ENCODE data around the gene RNASE2.
A peak's percentile ranks its signal among the peaks of the same experiment; 100 is the strongest.
"Not testable (repeated sequence)": the region's sequence is repeated elsewhere in the genome, so short reads cannot be mapped to it uniquely, and the experiment has no call there.

The RNASE2 gene

DNA sequence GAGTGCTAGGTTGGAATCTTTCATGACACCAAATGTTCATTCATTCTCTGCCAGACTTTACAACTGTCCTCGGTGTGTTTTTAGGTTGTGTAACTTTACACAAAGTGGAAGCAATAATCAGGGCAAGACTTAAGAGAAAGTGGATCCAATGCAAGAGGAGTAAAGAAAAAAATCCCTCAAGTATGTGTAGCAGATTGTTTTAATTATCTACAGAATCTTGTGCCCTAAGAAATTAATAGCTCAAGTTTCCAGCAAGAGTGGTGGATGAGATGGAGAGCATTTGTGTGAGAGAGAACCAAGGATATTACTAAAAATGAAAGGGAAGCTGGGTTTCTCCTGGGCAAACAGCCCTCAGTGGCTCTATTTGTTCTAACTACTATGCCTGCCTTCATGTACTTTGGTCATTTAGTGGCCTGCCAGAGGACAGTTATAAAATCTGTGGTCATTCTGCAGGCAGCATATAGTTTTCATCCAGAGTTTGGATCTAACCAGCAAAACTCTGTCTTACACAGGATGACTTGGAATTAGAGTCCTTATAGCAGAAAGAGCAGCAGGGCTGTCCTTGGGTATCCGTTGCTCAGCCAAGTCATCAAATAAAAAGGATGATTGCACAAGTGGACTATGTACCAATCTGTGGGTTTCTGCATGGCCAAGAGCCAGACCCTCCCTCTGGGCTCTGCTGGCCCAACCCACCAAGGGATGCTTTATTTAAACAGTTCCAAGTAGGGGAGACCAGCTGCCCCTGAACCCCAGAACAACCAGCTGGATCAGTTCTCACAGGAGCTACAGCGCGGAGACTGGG is at the start of gene RNASE2:
Gene RNASE2, plus strand, starts transcription at position 752 of the 802 bp plus-strand sequence. CDS start 285 bp downstream, outside the sequence.
- not testable (repeated sequence) for DNase-seq

DNA sequence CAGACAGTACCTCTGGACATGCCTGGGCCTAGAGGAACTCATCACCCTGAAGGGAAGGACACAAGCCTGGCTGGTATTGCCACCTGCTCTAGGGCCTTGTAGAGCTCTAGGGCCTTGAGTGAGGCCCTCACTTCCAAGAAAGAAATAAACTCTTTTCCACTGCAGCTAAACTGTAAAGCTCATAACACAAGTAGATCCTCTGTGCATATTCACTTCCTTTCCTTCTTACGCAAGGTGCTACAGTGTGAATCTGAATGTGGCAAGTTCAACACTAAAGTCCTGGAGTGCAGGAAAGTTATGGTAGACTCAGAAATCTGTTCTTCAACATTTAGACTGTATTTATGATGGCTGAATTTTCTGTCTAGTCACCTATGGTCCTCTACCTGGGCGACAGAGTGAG is 49.6 kb upstream of the RNASE2 start:
- DNase-seq, result no peak

DNA sequence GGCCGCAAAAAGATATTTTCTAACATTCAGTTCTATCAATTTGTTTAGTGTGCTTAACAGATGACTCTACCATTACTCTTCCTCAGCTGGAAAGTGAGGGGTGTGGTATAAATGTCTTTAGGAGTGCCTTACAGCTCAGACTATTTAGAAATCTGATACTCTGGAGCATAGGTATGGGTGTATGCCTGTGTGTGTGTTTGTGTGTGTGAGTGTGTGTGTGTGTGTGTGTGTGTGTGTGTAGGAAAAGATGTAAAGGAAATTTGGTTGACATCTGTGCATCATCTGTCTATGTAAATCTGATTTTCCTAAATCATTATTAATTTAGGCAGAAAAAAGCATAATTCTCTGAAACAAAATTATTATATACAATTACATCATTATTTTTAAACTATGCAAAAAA is 48.1 kb upstream of the RNASE2 start:
- DNase-seq, result no peak

DNA sequence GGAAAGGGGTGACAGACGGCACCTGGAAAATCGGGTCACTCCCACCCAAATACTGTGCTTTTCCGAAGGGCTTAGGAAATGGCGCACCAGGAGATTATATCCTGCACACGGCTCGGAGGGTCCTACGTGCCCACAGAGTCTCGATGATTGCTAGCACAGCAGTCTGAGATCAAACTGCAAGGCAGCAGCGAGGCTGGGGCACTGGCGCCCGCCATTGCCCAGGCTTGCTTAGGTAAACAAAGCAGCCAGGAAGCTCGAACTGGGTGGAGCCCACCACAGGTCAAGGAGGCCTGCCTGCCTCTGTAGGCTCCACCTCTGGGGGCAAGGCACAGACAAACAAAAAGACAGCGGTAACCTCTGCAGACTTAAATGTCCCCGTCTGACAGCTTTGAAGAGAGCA is 44.5 kb upstream of the RNASE2 start:
- not testable (repeated sequence) for DNase-seq

DNA sequence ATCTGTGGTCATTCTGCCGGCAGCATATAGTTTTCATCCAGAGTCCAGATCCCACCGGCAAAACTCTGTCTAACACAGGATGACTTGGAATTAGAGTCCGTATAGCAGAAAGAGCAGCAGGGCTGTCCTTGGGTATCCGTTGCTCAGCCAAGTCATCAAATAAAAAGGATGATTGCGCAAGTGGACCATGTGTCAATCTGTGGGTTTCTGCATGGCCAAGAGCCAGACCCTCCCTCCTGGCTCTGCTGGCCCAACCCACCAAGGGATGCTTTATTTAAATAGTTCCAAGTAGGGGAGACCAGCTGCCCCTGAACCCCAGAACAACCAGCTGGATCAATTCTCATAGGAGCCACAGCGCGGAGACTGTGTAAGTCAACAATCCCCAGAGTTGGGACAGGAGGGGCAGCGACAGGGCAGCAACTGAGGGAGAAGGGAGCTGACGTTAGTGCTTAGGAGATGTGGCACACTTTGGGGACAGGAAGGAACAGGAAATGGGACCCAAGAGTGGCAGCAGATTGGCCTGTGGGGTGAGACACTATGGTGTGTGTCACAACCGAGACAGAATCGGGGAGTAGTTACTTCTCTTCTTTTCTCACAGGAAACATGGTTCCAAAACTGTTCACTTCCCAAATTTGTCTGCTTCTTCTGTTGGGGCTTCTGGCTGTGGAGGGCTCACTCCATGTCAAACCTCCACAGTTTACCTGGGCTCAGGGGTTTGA is 36.1 kb upstream of the RNASE2 start:
- not testable (repeated sequence) for DNase-seq

DNA sequence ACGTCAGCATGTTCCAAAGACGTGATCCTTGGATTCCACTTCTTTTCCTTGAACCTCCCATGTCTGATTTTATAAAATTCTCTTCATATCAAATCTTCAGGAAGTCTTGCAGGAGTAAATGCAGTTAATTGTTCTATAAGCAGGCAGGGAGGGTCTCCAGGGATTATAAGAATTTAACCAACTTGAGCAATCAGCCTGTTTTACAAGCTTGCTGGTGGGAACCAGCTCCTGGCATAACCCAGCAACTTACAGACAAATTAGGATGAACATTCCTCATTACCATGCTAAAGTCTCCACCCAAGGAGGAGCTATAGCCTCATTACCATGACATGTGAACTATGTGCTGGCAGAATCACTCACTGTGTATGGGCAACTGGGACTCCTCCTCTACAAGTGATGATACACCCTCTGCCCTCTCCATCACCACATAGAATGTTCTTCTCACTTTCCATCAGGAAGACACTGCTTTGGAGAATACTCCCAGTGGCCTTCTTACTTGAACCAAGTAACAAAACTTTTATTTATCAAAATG is 31.5 kb upstream of the RNASE2 start:
- DNase-seq, result not testable (repeated sequence)

DNA sequence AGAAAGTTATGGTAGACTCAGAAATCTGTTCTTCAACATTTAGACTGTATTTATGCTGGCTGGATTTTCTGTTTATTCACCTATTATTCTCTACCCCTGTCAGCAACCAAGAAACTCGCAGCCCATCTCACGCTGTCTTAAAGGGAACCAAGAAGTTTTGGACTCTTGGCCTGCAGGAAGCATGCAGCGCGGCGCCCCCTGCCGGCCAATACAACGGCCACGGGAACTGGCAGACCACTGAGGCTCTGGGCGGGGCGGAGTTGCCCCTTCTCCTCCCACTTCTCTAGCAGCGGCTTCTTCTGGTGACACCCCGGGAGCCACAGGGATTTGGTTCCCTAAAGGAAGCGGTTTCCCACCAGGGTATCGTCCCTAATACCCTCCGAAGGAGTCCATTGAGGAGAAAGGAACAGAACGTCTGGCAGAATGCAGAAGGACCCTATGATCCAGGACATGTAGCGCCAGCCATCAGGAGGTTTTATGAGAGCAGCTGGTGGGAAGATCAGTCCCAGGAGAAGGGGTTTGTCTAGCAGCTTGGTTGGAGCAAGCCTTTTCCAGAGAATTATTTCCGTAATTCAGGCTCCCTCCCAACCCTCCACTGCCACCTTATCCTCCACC is 21.0 kb upstream of the RNASE2 start:
- no peak for DNase-seq

DNA sequence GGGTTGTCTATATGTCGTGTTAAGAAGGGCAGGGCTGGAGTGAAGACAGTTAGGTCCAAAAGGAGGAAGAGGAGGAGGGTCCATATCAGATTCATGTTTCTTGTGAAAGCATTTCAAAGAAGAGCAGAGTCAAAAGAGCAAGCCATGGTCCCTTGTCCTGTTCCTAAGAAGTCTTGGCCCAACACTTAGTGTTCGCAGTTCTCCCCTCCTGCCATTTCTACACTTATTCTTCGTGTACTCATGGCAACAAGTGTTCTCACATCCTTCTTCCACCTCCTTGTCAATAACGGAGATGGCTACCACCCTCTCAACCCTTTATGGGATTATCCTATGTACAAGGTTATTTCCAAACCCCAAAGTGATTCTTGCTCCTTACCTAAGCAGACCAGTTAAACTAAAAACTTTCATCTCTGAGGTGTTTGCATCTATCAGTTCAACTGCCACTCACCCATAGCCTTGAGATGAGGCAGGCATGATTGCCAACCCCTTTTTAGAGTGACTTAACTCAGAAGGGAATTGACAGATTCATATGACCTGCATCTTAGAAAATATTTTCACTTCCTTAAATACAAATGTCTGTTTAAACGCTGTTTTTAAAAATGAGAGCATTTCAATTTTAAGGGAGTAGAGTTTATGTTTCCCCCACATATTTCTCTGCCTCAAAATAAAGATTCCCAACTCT is 19.8 kb upstream of the RNASE2 start:
- DNase-seq, result no peak

DNA sequence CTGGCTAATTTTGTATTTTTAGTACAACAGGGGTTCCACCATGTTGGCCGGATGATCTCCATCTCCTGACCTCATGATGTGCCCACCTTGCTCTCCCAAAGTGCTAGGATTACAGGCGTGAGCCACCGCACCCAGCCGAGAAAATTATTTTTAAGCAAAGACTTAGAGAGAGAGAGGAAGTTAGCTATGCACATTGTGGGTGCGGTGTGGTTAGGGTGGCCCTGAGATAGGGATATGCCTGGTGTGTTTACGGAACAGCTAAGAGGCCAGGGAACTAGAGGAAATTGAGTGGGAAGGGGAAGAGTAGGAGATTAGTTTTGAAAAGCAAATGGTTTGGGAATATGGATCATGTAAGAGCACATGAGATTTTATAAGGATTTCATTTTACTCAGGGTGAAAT is 10.1 kb upstream of the RNASE2 start:
- not testable (repeated sequence) for DNase-seq

DNA sequence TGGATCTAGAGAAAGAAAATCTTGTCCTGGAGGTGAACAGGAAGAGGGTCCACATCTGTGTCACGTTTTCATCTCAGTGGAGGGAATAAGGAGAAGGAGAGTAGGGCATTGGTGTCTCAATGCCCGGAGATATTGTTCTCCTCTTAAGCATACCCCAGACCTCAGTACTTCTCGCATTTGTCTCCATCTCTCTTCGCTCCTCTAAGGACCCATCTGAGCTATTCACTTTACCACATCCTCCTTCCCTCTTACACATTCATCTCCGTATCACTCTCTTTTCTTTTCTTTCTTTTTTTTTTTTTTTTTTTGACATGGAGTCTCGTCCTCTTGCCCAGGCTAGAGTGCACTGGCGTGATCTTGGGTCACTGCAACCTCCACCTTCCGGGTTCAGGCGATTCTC is 8.6 kb upstream of the RNASE2 start:
- not testable (repeated sequence) for DNase-seq

DNA sequence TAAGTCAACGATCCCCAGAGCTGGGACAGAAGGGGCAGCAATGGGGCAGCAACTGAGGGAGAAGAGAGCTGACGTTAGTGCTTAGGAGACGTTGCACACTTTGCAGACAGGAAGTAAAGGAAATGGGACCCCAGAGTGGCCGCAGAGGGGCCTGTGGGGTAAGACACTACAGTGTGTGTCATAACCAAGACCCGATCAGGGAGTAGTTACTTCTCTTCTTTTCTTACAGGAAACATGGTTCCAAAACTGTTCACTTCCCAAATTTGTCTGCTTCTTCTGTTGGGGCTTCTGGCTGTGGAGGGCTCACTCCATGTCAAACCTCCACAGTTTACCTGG is 219 bp downstream of the RNASE2 start:
- DNase-seq, result not testable (repeated sequence)

DNA sequence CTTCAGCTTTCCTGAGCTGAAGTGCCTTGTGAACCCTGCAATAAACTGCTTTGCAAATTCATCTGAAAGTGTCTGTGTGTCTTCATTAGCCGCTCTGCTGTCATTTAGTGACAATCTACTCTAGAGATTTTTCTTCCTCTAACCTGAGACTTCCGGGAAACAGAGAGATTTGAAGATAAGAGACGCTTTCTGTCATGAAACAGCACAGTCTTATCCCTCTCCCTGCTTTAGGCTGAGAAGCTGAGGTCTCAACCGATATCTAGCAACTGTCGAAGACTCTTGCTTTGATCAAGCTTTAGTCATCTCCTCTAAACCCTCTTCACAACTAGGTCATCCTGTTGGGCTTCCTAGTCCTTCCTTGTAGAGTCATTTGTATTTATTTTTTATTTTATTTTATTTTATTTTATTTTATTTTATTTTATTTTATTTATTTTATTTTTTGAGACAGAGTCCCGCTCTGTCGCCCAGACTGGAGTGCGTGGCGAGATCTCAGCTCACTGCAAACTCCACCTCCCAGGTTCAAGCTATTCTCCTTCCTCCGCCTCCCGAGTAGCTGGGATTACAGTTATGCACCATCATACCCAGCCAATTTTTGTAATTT is 1.2 kb downstream of the RNASE2 start:
- DNase-seq, result no peak

DNA sequence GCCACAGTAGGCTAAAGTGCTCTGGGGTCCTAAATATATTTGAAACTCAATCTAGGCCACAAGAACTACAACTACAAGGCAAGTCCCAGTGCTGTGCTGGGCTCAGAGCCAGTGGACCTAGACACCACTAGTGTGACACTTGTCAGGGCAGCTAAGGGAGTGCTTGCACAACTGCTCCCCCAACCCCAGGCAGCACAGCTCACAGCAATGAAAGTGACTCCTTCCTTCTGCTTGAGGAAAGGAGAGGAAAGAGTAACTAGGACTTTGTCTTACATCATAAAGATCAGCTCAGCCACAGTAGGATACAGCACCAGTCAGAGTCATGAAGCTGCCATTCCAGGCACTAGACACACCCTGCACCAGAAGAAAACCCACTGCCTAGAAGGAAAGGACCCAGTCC is 3.7 kb downstream of the RNASE2 start:
- DNase-seq, result not testable (repeated sequence)

DNA sequence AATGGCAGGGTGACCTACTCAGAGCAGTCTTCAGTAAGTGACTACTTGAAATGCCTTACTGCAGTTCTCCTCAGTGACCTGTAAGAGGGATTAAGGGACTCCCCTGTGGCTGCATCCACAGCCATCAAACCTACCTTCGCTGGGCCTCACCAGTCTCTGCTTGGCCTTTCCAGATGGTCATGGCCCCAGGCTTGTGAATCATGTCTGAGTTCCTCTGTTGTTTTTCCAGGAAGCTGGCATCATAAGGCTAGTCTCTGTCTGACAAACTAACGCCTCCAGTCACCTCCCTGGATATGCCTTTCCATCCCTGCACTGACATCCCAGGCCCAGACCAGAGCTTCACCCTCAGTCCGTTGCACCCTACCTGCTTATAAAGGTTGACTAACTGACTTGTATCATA is 14.0 kb downstream of the RNASE2 start:
- DNase-seq, result no peak

DNA sequence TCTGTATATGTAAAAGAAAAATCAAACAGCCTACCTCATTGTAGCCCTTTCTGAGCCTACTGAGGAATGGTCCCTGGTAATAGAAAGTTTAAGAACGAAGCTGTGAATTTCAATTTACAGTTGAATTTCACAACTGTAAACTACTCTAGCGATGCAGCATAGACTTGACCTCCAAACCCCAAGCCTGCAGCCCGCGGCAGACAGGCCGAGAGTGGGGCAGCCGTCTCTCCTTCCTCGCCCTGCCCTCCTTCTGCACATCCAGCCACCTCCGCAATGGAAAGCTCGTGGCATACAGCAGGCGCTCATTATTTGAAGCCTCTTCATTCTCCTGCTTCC is 15.3 kb downstream of the RNASE2 start:
- DNase-seq, result no peak

DNA sequence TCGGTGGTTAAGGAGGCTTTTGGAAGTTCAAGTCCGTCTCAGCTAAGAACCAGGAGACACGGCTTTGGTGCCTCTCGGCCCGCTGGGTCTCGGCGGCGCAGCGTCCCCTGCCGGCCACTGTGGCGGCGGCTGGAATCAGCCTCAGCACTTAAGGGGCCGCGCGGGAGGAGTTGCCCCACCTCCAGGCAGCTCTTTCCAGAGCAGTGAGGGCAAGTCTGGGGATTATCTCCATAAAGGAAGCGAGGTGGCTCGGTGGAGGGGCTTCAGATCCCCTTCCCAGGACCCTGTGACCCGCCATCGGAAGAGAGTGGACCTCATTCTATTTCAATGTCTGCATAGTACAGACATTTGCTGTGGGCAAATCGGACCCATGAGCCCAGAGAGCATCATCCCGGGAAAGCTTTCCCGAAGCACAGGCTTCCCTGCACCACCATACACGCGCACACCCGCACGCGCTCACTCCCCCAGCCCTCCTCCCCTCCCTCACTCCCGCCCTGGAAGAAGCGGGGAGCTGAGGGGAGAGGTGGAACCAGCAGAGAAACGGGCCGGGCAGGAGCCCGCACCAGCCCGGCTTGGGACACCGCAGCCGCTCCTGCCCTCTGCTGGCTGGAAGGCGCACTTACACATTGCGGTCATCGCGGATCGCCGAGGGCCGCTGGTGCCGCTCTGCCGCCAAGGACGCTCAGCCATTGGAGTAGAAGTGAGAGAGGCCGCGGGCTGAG is 15.9 kb downstream of the RNASE2 start:
- DNase-seq, result peak; percentile 60

DNA sequence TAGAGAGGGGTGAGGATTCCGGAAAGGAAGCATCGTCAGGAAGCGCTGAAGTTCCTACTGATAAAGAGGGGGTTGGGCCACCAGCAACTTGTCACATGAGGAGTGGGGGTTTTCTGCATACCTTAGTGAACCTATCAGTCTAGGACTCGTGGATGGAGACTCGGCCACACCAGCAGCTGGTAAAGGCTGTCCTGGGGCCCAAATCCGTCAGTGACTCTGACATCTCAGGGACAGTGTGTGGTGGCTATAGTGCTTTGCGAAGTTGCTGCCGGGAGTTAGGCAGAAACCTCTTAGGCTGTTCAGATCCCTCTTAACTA is 16.4 kb downstream of the RNASE2 start:
- DNase-seq, result no peak

DNA sequence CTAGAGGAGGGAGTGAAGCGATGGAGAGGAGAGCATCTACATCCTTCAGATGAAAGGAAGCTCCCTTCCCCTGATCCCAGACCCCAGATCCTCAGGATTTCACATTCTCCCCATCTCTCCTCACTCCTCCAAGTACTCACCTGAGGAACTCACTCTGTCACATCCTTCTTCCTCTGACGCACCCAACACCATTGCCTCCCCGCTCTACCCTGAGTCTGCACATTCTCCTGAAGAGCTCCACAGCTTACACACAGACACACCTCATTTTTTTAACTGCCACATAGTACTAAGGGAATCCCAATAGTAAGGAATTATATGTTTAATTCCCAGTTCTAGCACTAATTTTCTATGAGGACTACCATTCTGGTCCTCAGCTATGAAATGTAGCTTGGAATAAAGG is 18.2 kb downstream of the RNASE2 start:
- DNase-seq, result no peak

DNA sequence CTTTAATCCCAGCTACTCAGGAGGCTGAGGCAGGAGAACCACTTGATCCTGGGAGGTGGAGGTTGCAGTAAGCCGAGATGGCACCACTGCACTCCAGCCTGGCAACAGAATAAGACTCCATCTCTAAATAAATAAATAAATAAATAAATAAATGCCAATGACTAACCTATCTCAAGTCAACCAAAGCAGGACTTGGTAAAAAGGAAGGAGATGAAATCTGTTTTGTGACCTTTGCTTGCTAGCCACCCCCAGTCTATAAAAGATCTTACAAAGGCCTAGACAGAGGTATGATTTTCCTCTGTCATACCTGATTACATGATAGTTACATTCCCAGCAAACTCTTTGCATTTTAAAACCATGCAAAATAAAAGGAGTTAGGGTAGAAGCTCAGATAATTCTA is 21.0 kb downstream of the RNASE2 start:
- no peak for DNase-seq

DNA sequence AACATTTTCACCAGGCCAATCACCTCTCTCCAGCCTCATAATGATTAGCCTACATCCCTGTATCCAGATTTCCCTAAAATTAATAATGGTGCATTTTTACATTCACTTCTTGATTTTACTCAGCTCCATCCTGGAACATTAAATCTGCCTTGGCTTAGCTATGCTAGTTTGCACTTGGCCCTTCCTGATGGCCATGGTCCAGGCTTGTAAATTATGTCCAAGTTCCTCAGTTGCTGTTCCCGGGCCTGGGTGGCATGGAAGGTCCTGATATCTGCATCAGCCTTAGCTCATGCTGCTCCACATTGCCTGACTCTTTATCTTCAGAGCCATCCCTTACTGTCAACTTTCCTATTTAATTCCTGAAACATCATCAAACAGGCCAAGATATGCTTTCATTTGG is 23.4 kb downstream of the RNASE2 start:
- no peak for DNase-seq

DNA sequence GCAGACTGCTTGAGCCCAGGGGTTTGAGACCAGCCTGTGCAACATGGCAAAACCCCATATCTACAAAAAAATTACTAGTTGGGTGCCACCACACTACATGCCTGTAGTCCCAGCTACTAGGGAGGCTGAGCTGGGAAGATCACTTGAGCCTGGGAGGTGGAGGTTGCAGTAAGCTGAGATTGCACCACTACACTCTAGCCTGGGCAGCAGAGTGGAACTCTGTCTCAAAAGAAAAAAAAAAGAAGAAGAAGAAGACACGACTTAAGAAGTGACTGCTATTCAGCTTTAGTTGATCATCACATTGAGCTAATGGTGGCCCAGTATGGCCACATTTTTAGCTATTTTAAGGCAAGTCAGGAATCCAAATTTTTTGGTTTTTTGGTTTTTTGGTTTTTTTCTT is 25.6 kb downstream of the RNASE2 start:
- no peak for DNase-seq

DNA sequence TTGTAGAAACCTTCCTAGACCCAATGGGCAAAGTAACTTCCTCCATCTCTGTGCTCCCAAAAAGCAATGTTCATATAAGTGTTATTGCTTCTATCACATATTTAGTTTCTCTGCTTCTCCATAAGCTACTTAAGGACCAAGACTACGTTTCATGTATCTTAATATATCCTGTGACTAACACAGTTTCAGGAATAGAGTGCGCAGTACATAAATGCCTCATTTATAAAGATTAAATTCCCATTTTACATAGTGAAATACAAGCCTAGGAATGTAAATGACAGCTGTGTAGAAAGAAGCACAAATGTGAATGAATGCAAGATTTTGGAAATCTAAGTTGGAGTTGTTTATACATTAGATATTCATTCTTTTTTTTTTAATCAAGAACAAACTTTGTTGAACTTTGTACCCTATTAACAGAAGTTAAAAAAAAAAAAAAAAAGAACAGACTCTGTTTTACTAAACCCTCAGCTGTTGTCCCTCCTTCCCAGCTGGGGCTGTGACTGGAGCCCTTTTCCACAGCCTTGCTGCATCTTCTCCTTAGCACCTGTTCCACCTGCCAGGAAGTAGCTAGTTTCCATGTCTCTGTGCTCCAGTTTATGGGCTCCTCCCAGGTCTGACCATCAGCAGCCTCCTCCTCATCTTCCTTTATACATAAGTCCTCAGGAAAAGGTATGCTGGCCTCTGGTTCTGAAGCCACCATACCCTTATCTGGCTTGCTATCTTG is 27.5 kb downstream of the RNASE2 start:
- DNase-seq, result no peak

Measured in activated CD4-positive, alpha-beta T cell treated with anti-CD3 and anti-CD28 coated beads for 1 hour (primary cell).